ENCODE results near the gene KCNE4. TPM values are rescaled to one million over a fixed set of nuclear protein-coding genes. Genes with fewer than 3 reads are reported as not detected.

The KCNE4 gene
- total RNA-seq (10 to 100 TPM in 1 of 6 donors, 1 to 10 TPM in 4, under 1 TPM in 1; 0.75 to 25.2 (median 2.1) TPM), polyA plus RNA-seq (1 to 10 TPM; 1.9 to 2.8 TPM)

- peaks cover 0 to 13% (median 6%) of the 10 kb centered on the region in 3 donors for H3K4me1 ChIP-seq
- no peaks in the 10 kb centered on the region for H3K36me3 ChIP-seq
- H3K4me3 ChIP-seq: peak within 1 kb of the TSS in 3 of 4 donors; percentile 16 to 47 (median 33)
- H3K9me3 ChIP-seq: no peaks in the 10 kb centered on the region
- 15 to 19% methylated on average over 19 of the region's 19 CpGs for WGBS, 2 donors
- FAIRE-seq (no peak), ATAC-seq (peak; percentile 52 to 72 (median 59)), DNase-seq (peak in 2 of 6 donors; percentile 40 to 59)
- no peak for TF ChIP-seq CTCF (IDR thresholded peaks at IDR 0.05)
- H3K27me3 ChIP-seq: no peaks in the 10 kb centered on the region
- peak within 1 kb of the TSS in 2 of 4 donors; percentile 36 to 68 for H3K27ac ChIP-seq
- intact Hi-C loops (cut with DNase I): no loop called here
Observed at GRCh38 chr2:223051693-223052289, at the start of gene KCNE4. Gene KCNE4 (plus strand): TSS chr2:223052190. CDS start chr2:223052831, 641 bp downstream.

- intact Hi-C loops (cut with DNase I): no loop called here
- WGBS, 2 donors: 87 to 92% methylated on average over 3 of the region's 3 CpGs
- Histone ChIP-seq H3K4me3 (no peak overlapping the region), H3K36me3 (no peaks in the 10 kb centered on the region), H3K4me1 (no peaks in the 10 kb centered on the region), H3K27me3 (no peaks in the 10 kb centered on the region), H3K9me3 (no peaks in the 10 kb centered on the region), H3K27ac (no peak overlapping the region)
- no peak for ATAC-seq
- DNase-seq: no peak
- TF ChIP-seq CTCF (IDR thresholded peaks at IDR 0.05): no peak
- no peak for FAIRE-seq
Observed at GRCh38 chr2:223003191-223003590, 48.8 kb upstream of the KCNE4 start.

- DNase-seq: no peak
- no peaks in the 10 kb centered on the region for H3K36me3 ChIP-seq
- WGBS, 2 donors: 92 to 97% methylated on average over 1 of the region's 1 CpG
- intact Hi-C loops (cut with DNase I): no loop called here
- H3K9me3 ChIP-seq: no peaks in the 10 kb centered on the region
- no peak overlapping the region for H3K4me3 ChIP-seq
- H3K4me1 ChIP-seq: no peaks in the 10 kb centered on the region
- no peaks in the 10 kb centered on the region for H3K27me3 ChIP-seq
- no peak for ATAC-seq
- FAIRE-seq: no peak
- no peak for TF ChIP-seq CTCF (IDR thresholded peaks at IDR 0.05)
- H3K27ac ChIP-seq: no peak overlapping the region
Observed at GRCh38 chr2:223005496-223005895, 46.5 kb upstream of the KCNE4 start.

GRCh38 chr2:223007531-223007930 lies 44.5 kb upstream of the KCNE4 start:
- 70% methylated on average over 2 of the region's 2 CpGs for WGBS, 2 donors
- no peak overlapping the region for H3K4me3 ChIP-seq
- FAIRE-seq: no peak
- no peak overlapping the region for H3K27ac ChIP-seq
- ATAC-seq: no peak
- DNase-seq: no peak
- H3K9me3 ChIP-seq: no peaks in the 10 kb centered on the region
- H3K36me3 ChIP-seq: no peaks in the 10 kb centered on the region
- no peaks in the 10 kb centered on the region for H3K27me3 ChIP-seq
- no peak for TF ChIP-seq CTCF (IDR thresholded peaks at IDR 0.05)
- no peaks in the 10 kb centered on the region for H3K4me1 ChIP-seq
- intact Hi-C loops (cut with DNase I): no loop called here

GRCh38 chr2:223008162-223008561 lies 43.8 kb upstream of the KCNE4 start:
- no peak for DNase-seq
- Histone ChIP-seq H3K27ac (no peak overlapping the region), H3K4me3 (no peak overlapping the region), H3K27me3 (no peaks in the 10 kb centered on the region), H3K4me1 (no peaks in the 10 kb centered on the region), H3K9me3 (no peaks in the 10 kb centered on the region), H3K36me3 (no peaks in the 10 kb centered on the region)
- intact Hi-C loops (cut with DNase I): no loop called here
- ATAC-seq: no peak
- 65 to 78% methylated on average over 6 of the region's 6 CpGs for WGBS, 2 donors
- TF ChIP-seq CTCF (IDR thresholded peaks at IDR 0.05): no peak
- FAIRE-seq: no peak
